Endothelial cell of umbilical vein (primary cell): ENCODE results near the gene LCN9. TPM values are rescaled to one million over a fixed set of nuclear protein-coding genes. Genes with fewer than 3 reads are reported as not detected.

Experiments used
- BruUV-seq: library from RNA; stranded (reverse); fragments of 400-500 nt; replicated peaks from 2 replicates; lab custom pipeline; 2021; lab: Mats Ljungman, UMichigan
- CTCF ChIA-PET: fragments of 300-600, 350-600 bp; sonication (Branson Sonifier 250); formaldehyde crosslinking; loops from one replicate; lab custom pipeline; 2021; ENCODE audit warnings: antibody characterized with exemption, inconsistent platforms; lab: Charles Lee
- POLR2A ChIA-PET: fragments of 300-600, 350-600 bp; sonication (Branson Sonifier 250); formaldehyde crosslinking; loops from one replicate; lab custom pipeline; 2021; ENCODE audit warnings: antibody characterized with exemption, inconsistent platforms; lab: Charles Lee
- DNase-seq: peaks from one replicate; pipeline ENCODE4 v3.0.0-alpha.2; 2011; ENCODE audit warnings: low read depth, low spot score
- FAIRE-seq: peaks from 2 replicates; lab custom pipeline; 2011; peaks lifted over from hg19 to GRCh38; lab: Jason Lieb, UNC
- H2AFZ ChIP-seq: 2 replicates; pipeline ENCODE4 v1.6.0; 2012; ENCODE audit warnings: low read depth, low read length, control low read depth, inconsistent platforms
- H3K27ac ChIP-seq: 2 replicates; pipeline ENCODE4 v1.5.1; 2011; ENCODE audit warnings: low read depth, mild to moderate bottlenecking, control low read depth, low read length, moderate library complexity; ENCODE audit not compliant: insufficient read depth
- H3K27me3 ChIP-seq, 2 experiments: 2 replicates each; pipeline versions ENCODE4 v1.6.0 to v1.6.1; 2011; ENCODE audit warnings: low read length in 2 of 2, mixed read lengths in 1 of 2; ENCODE audit not compliant: control insufficient read depth in 2 of 2, insufficient read depth in 2 of 2
- H3K36me3 ChIP-seq, 2 experiments: 2 replicates in 1 of 2; 3 replicates in 1 of 2; pipeline ENCODE4 v1.5.1; 2011; ENCODE audit warnings: low read length in 2 of 2, mild to moderate bottlenecking in 1 of 2, moderate library complexity in 1 of 2; ENCODE audit not compliant: control insufficient read depth in 2 of 2, insufficient read depth in 2 of 2; ENCODE audit errors: extremely low read depth in 1 of 2
- H3K4me1 ChIP-seq: 3 replicates; pipeline ENCODE4 v1.5.1; 2011; ENCODE audit warnings: mild to moderate bottlenecking, low read length; ENCODE audit not compliant: control insufficient read depth, insufficient read depth; ENCODE audit errors: extremely low read depth
- H3K4me2 ChIP-seq: 2 replicates; pipeline ENCODE4 v1.6.1; 2011; ENCODE audit warnings: low read length, control low read depth, mixed read lengths; ENCODE audit not compliant: insufficient read depth
- H3K4me3 ChIP-seq, 3 experiments: fragments of 200-600 bp in 1 of 3; sonication (generic), shearing (Covaris generic) in 1 of 3; replicated peaks in 1 of 3; 2 replicates each; pipeline ENCODE4 v1.5.1; 2011 to 2016; ENCODE audit warnings: control low read depth in 3 of 3, low read length in 3 of 3, mild to moderate bottlenecking in 2 of 3, inconsistent platforms in 1 of 3, low read depth in 1 of 3, moderate library complexity in 1 of 3; ENCODE audit not compliant: insufficient read depth in 1 of 3
- H3K79me2 ChIP-seq: 2 replicates; pipeline ENCODE4 v1.6.0; 2012; ENCODE audit warnings: low read length, inconsistent platforms; ENCODE audit not compliant: control insufficient read depth, insufficient read depth
- H3K9ac ChIP-seq: replicated peaks from 2 replicates; pipeline ENCODE3; 2011; ENCODE audit warnings: low read length, control low read depth; ENCODE audit not compliant: insufficient read depth; ENCODE audit errors: extremely low read depth
- H3K9me1 ChIP-seq: replicated peaks from 3 replicates; pipeline ENCODE4 v1.6.0; 2011; ENCODE audit warnings: mild to moderate bottlenecking, low read length; ENCODE audit not compliant: control insufficient read depth, insufficient read depth; ENCODE audit errors: extremely low read depth
- H3K9me3 ChIP-seq: replicated peaks from 2 replicates; pipeline ENCODE4 v1.5.1; 2012; ENCODE audit warnings: low read length, inconsistent platforms; ENCODE audit not compliant: control insufficient read depth, insufficient read depth
- H4K20me1 ChIP-seq: replicated peaks from 2 replicates; pipeline ENCODE3; 2011; ENCODE audit warnings: mild to moderate bottlenecking, low read length; ENCODE audit not compliant: control insufficient read depth, insufficient read depth; ENCODE audit errors: extremely low read depth
- CTCF ChIP-seq, 2 donors: IDR thresholded peaks; 1 replicate in 1 of 2; 2 replicates in 1 of 2; pipeline ENCODE4 v1.5.1; 2011; ENCODE audit warnings: low read length in 2 of 2, mild to moderate bottlenecking in 2 of 2, moderate library complexity in 2 of 2, control low read depth in 1 of 2, inconsistent platforms in 1 of 2, low read depth in 1 of 2; ENCODE audit not compliant: insufficient read depth in 1 of 2; ENCODE audit errors: extremely low read depth in 1 of 2
- EZH2 ChIP-seq: IDR thresholded peaks from 2 replicates; pipeline ENCODE4 v1.6.1; 2012; ENCODE audit warnings: borderline replicate concordance, low read depth, mild to moderate bottlenecking, moderate library complexity, low read length, inconsistent platforms; ENCODE audit not compliant: severe bottlenecking
- FOS ChIP-seq: IDR thresholded peaks from 2 replicates; pipeline ENCODE4 v1.6.1; 2011; ENCODE audit warnings: mild to moderate bottlenecking, low read length, moderate library complexity, borderline replicate concordance; ENCODE audit not compliant: insufficient read depth
- JUN ChIP-seq: IDR thresholded peaks from 2 replicates; pipeline ENCODE4 v1.6.1; 2011; ENCODE audit warnings: borderline replicate concordance, low read depth; ENCODE audit not compliant: insufficient read length, insufficient read depth
- MAX ChIP-seq: IDR thresholded peaks from 2 replicates; pipeline ENCODE4 v1.6.1; 2011; ENCODE audit not compliant: insufficient read depth, insufficient read length
- MYC ChIP-seq: IDR thresholded peaks from one replicate; pipeline ENCODE4 v1.6.1; 2011; ENCODE audit warnings: mild to moderate bottlenecking, low read depth, low read length
- POLR2A ChIP-seq: IDR thresholded peaks from 2 replicates; pipeline ENCODE4 v1.6.1; 2012; ENCODE audit warnings: low read depth, mild to moderate bottlenecking, control low read depth, low read length
- POLR2AphosphoS5 ChIP-seq: IDR thresholded peaks from 2 replicates; pipeline ENCODE4 v1.6.1; 2012; ENCODE audit warnings: low read depth, mild to moderate bottlenecking, control low read depth, low read length, moderate library complexity; ENCODE audit not compliant: insufficient read depth
- dilution Hi-C: fragments of 300-500 bp; cut with MboI; formaldehyde crosslinking; loops from one replicate; pipeline ENCODE4 v1.15.0; 2019; ENCODE audit warnings: low sequenced_read_pairs; ENCODE audit not compliant: extremely low pct_ligation_motif_present
- intact Hi-C: fragments of 100-400 bp; cut with micrococcal nuclease; formaldehyde crosslinking; loops from one replicate; pipeline ENCODE4 v1.10.0; 2022
- polyA plus RNA-seq, 4 experiments: library from polyadenylated mRNA; depleted of rRNA in 3 of 4; stranded (reverse) in 3 of 4; unstranded in 1 of 4; fragments of >200 nt; gene quantifications; 2 replicates each; pipeline versions ENCODE4 v1.2.1 to v1.2.3, GENCODE V29; 2011 to 2012; ENCODE audit warnings: missing spikeins in 1 of 4
- total RNA-seq: library from RNA; stranded (reverse); gene quantifications from 2 replicates; pipeline ENCODE4 v1.2.3, GENCODE V29; 2021

LCN9 gene
- total and polyA plus RNA-seq, 2 donors (not counting 3 experiments of a cell fraction or from before 2014, with no cell fraction given) = not detected

- H3K27me3 ChIP-seq = peaks cover 2 to 5% of the 10 kb centered on the region in 2 experiments
- no peak overlapping the region for H3K4me2 ChIP-seq
- dilution Hi-C loops = no loop called here
- DNase-seq = no peak
- FAIRE-seq = no peak
- no peaks in the 10 kb centered on the region for H3K9me1 ChIP-seq
- no peaks in the 10 kb centered on the region for H3K36me3 ChIP-seq
- no peaks in the 10 kb centered on the region for H3K4me1 ChIP-seq
- H3K79me2 ChIP-seq = no peaks in the 10 kb centered on the region
- H4K20me1 ChIP-seq = no peaks in the 10 kb centered on the region
- H2AFZ ChIP-seq = no peak overlapping the region
- no peak overlapping the region for H3K27ac ChIP-seq
- H3K9ac ChIP-seq = no peak overlapping the region
- no peak overlapping the region for H3K4me3 ChIP-seq
- TF ChIP-seq MYC (no peak), MAX (peak; percentile 47), POLR2A (no peak), CTCF (IDR thresholded peaks at IDR 0.05; ENCODE audit: extremely low read depth in 1 of 2, insufficient read depth in 1 of 2, low read depth in 1 of 2, low read length in 2 of 2) (no peak), JUN (no peak)
- H3K9me3 ChIP-seq = no peaks in the 10 kb centered on the region
- intact Hi-C loops = no loop called here
- no TSS peak for BruUV-seq
- POLR2A ChIA-PET = no interaction called here
- CTCF ChIA-PET = interaction anchor here (0.9 kb wide), 1 partner anchor 11 kb away, joined by 4 read pairs; no protein-coding TSS in a partner anchor
Observed at GRCh38 chr9:135708164-135708563, 45.1 kb downstream of the LCN9 start.

GRCh38 chr9:135711391-135711790 lies 48.3 kb downstream of the LCN9 start:
- TF ChIP-seq POLR2AphosphoS5 (no peak), JUN (no peak), EZH2 (no peak), POLR2A (no peak), MYC (no peak), FOS (no peak), MAX (no peak)
- Histone ChIP-seq H3K9ac (no peak overlapping the region), H3K79me2 (no peaks in the 10 kb centered on the region), H3K4me2 (no peak overlapping the region), H3K9me1 (no peaks in the 10 kb centered on the region), H3K4me3 (no peak overlapping the region), H3K36me3 (no peaks in the 10 kb centered on the region), H3K4me1 (no peaks in the 10 kb centered on the region), H3K9me3 (no peaks in the 10 kb centered on the region), H3K27me3 (peaks cover 15 to 28% of the 10 kb centered on the region in 2 experiments), H3K27ac (no peak overlapping the region), H2AFZ (no peak overlapping the region), H4K20me1 (no peaks in the 10 kb centered on the region)
- FAIRE-seq (no peak), DNase-seq (no peak)
- dilution Hi-C loops (no loop called here), intact Hi-C loops (no loop called here)
- ChIA-PET POLR2A (no interaction called here), CTCF (no interaction called here)
- no TSS peak for BruUV-seq
